Fibroblast of lung (primary cell): ENCODE results near the gene DEFB131B.

ENCODE experiments used
- EZH2 ChIP-seq: IDR thresholded peaks from 2 replicates; pipeline ENCODE4 v1.5.1; 2012; ENCODE audit warnings: low read length, control low read depth, mild to moderate bottlenecking; ENCODE audit errors: missing control alignments
- TF ChIP-seq, protein P1 (sequence below), 2 donors: IDR thresholded peaks in 1 of 2; conservative IDR thresholded peaks in 1 of 2; 1 replicate in 1 of 2; 2 replicates in 1 of 2; pipeline ENCODE4 v1.5.1; 2011 to 2012; ENCODE audit warnings: low read length in 2 of 2, control low read depth in 1 of 2, inconsistent platforms in 1 of 2, low read depth in 1 of 2, mild to moderate bottlenecking in 1 of 2

DNA sequence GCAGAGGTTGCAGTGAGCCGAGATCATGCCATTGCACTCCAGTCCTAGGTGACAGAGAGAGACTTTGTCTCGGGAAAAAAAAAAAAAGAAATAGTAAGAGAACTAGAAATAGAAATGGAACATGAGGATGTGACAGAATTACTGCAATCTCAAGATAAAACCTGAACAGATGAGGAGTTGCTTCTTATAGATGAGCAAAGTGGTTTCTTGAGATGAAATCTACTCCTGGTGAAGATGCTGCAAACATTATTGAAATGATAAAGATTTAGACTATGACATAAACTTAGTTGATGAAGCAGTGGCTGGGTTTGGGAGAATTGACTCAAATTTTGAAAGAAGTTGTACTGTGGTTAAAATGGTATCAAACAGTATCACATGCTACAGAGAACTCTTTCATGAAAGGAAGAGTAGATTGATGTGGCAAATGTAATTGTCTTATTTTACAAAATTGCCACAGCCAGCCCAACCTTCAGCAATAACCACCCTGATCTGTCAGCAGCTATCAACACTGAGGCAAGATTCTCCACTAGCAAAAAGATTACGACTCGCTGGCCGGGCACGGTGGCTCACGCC lies 36.5 kb downstream of the DEFB131B start:
- TF ChIP-seq, protein P1, sequence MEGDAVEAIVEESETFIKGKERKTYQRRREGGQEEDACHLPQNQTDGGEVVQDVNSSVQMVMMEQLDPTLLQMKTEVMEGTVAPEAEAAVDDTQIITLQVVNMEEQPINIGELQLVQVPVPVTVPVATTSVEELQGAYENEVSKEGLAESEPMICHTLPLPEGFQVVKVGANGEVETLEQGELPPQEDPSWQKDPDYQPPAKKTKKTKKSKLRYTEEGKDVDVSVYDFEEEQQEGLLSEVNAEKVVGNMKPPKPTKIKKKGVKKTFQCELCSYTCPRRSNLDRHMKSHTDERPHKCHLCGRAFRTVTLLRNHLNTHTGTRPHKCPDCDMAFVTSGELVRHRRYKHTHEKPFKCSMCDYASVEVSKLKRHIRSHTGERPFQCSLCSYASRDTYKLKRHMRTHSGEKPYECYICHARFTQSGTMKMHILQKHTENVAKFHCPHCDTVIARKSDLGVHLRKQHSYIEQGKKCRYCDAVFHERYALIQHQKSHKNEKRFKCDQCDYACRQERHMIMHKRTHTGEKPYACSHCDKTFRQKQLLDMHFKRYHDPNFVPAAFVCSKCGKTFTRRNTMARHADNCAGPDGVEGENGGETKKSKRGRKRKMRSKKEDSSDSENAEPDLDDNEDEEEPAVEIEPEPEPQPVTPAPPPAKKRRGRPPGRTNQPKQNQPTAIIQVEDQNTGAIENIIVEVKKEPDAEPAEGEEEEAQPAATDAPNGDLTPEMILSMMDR (conservative IDR thresholded peaks at IDR 0.05 in 1 of 2, IDR thresholded peaks at IDR 0.05 in 1 of 2; ENCODE audit: low read depth in 1 of 2, low read length in 2 of 2), result no peak
- no peak for TF ChIP-seq EZH2
